NOMO-1 treated with dmso at 0.1 percent for 144 hours (cell line): ENCODE data around the gene C5orf63.
"Not testable (repeated sequence)": the region's sequence is repeated elsewhere in the genome, so short reads cannot be mapped to it uniquely, and the experiment has no call there.

Source experiments
- DNase-seq: peaks from one replicate; lab custom pipeline; 2025; ENCODE audit not compliant: unreplicated experiment; lab: John Stamatoyannopoulos, UW

The C5orf63 gene

DNA sequence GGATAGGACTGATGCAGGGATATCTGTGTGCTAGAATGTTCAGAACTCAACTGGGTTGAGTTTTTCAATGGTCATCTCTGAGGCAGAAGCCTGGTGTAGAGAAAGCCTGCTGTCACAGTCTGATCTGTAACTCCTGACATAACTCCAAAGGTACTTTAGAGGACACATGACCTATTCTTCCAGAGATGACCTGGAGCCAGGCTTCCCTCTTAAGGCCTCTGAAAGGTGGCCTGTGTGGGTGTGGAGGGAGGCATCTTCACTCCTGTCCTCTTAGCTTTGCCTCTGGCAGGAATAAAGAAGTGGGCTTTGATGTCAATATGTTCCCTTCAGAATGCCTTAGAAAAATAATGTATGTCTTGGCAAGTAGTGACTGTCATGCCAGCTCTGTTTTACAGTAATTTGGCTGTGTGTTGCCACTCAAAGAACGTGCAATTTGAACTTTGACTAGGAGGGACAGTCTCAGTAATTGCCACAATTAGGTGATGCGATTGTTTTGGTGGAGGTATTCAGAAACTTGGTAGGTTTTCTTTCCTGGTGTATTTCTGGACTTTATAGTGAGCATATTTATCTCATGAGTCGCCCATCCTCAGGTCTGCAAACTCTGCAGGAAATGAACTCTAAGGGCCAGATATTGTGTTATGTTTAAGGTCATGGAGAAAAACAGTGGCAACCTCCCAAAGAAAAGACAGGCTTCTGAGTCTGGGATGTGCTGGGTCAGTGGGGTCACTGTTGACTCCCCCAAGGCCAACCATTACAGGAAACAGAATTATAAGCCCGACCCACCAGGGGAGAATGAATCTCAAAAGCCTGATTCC is 3.2 kb upstream of the C5orf63 start:
- DNase-seq: no peak

- no peak for DNase-seq
Observed at GRCh38 chr5:127074466-127074865, 1.2 kb upstream of the C5orf63 start.

DNA sequence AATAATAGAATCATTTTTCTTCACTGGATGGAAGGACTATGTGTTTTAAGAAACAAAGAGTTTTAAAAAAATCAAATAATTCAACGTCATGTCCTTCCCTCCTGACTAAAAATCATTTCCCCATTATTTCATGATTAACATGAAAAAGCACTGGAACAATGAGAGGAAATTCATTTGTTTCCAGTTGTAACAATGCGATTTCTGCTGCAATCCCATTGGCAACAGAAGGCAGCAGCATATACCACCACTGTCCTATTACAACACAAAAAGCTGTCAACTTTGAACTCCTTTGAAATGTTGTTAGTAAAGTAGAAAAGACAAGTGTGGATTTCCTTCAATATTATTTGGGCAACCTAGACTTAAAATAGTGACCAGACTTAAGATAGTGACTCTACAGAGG is 3.1 kb downstream of the C5orf63 start:
- DNase-seq: no peak

- no peak for DNase-seq
Observed at GRCh38 chr5:127068493-127069214, 4.6 kb downstream of the C5orf63 start.

DNA sequence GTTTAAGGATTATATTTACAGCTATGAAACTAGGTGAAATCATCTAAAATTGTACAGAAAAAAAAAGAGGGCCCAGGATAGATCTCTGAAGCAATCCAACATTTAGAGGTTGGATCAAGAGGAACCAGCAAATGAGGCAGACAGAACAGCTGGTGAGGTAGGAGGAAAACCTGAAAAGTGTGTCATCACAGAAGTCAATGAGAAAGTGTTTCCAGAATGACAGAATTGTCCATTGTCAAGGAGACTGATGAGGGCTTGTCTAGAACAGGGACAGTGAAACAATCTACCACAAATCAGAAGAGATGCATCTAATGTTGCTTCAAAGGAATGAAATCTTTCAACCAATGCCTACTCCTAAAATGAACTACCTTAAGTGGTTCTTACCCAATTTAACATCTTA is 6.6 kb downstream of the C5orf63 start:
- DNase-seq: no peak

- no peak for DNase-seq
Observed at GRCh38 chr5:127064253-127064840, 9.0 kb downstream of the C5orf63 start.

DNA sequence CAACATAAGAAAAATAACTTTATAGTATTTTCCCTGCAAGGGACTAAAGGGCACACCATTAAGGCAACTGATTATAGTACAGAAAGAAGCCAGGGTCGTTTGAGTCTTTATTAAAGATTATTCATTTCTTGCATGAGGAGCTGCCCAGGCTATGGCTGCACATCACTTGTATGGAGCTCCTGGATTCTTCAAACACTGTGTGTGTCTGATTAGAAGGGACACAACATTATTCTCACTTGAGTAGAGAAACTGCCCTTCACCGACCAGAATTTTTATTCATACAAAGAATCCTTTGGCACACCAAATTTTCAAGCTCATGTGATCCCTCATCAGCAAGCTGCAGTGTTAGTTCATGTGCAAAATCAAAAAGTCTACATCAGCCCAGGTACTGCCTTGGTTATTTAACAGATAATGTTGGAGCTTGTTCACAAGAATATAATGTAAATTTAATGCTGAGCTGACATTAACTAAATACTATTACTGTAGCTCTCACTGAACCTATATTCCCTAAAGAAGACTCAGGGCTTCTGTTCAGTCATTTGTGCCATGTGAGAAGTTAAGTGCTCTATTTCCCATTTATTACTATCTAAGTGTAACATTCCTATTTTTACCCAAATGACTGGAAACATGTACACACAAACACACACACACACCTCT is 9.9 kb downstream of the C5orf63 start:
- DNase-seq: no peak

- DNase-seq: no peak
Observed at GRCh38 chr5:127061956-127062355, 11.3 kb downstream of the C5orf63 start.

- DNase-seq: no peak
Observed at GRCh38 chr5:127061537-127061936, 11.8 kb downstream of the C5orf63 start.

- DNase-seq: no peak
Observed at GRCh38 chr5:127060470-127060985, 12.8 kb downstream of the C5orf63 start.

- DNase-seq: no peak
Observed at GRCh38 chr5:127056896-127057295, 16.4 kb downstream of the C5orf63 start.

GRCh38 chr5:127055880-127056653 is 17.2 kb downstream of the C5orf63 start:
- no peak for DNase-seq

GRCh38 chr5:127053551-127053950 is 19.8 kb downstream of the C5orf63 start:
- DNase-seq: not testable (repeated sequence)

DNA sequence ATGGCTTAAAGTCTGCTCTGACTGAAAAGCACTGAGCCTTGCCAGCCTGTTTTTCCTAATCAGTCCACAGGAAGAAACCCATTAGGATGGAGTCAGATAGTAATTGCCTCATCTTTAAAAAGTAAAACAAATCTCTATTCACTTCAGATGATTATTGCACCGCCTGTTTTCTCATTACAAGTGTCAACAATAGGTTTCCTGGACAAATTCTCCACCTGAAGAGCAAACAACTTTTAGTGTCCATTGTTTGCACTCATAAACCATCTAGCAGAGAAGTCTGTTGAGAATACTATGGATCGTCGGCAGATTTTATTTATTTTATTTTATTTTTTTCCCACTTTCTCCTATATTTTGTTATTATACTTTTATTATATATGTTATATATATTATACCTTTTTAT is 20.3 kb downstream of the C5orf63 start:
- DNase-seq: no peak

DNA sequence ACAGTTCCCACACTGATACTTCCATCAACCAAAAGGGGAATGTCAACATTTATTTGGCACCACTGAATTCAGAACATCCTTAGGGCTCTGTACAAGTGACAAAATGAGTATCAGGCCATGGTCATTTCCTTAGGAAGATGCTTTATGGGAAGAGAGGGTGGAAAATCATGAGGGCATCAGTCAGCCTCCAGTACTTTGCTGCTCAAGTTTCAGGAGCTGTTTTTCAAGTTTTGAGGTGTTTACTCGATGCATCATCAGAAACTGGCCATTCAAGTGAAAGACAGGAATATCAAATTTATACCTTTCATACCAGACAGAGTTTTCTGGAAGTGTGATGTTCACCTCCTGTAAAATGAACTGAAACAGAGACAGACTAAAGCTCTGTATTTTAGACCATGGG is 21.7 kb downstream of the C5orf63 start:
- DNase-seq: no peak

DNA sequence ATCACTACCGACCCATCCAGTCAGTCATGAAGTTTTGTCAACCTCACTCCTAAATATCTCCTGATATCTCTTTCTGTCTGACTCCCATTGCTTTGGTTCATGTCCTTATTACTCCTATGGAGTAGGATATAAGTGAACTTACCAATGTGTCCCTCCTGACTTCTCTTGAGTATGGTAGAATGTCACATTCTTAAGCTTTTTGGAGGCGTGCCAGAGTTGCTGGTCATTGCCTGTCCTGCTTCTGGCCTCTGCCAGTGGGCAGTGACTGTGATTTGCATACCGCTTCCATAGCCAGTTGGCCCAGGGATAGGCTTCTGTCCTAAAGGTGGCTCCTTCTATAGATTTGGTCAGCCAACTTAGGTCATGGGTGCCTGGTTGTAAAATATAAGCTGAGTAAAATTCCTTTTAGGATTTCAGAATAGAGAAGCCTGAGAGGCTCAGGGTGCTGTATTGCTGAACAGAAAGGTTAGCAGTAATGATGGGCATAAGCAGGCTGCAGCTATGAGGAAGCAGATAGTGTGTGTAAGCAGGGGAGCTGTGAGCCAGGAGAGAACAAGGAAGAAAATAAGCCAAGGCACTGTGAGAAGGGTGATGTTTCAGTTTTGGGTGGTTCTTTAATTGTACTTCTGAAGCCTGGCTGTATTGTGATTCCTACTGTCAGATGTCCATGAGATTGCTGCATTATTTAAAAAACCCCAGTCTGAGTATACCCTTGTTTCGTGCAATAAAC is 26.8 kb downstream of the C5orf63 start:
- no peak for DNase-seq

DNA sequence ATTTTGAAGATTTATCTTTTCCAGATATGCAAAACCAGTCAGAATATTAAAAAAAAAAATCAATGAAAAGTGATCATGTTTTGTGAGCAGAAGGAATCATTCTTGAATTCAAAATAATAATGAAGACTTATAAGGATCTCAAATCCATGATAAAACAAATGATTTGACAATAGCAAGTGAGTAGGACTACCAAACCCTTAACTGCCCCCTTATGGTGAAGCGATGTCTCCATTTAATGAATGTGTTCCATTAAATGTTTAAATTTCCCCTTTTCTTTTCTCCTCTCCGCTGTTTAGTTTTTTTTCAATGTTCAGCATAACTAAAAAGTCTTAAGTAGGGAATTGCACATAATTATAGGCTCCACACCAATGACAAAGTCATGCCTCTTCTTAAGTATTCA is 30.7 kb downstream of the C5orf63 start:
- DNase-seq: no peak

GRCh38 chr5:127041571-127041970 is 31.7 kb downstream of the C5orf63 start:
- DNase-seq: no peak

DNA sequence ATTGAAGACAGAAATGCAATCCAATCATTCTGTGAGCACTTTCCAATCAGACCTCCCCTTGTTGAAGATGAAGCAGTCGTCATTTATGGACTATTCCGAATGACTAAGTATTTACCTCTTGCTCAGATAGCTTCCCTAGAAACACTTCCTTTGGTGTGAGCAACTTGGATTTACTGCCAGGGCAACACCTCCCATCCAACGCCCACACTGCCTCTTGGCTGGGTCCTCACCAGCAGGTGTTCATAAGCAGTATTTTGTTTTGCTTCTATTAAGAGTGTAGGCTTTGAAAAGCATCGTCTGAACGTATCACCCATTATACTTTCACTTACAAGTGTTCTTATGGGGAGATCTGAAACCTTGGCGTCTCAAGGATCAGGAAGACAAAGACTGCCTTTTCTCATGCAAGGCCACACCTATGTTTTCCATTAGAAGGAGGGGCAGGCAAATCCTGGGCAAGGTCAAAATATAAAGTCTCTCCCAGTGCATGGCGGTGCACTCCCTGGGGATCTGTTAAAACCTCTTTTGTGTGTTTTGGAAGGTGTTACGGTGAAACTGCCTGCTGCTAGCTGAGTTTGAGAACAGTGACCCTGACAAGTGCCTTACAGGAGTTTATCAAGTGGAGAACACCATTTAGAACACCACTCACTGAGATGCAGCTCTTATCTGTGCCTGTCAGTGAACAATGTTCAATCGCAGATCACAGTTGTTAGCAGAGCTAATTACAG is 32.3 kb downstream of the C5orf63 start:
- no peak for DNase-seq
